ENCODE data around the gene AVPR2.

AVPR2 gene

DNA sequence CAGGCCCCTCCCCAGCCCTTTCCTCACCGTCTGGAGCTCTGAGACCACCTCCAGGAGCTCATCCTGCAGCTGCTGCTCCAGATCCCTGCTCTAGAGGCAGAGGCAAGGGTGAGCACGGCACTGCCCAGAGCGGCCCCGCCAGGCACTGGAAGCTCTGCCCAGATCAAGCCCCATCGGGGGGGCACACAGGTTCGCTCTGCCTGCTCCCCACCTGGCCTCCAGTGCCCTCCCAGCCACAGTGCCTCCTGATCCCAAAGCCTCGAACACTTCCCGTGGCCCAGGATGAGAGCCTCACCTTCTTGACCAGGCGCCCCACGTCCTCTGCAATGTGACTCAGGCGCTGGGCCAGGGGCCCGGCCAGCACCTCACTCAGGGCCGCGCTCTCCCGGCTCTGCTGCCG is 16.6 kb downstream of the AVPR2 start:
- DNase-seq: no peak

DNA sequence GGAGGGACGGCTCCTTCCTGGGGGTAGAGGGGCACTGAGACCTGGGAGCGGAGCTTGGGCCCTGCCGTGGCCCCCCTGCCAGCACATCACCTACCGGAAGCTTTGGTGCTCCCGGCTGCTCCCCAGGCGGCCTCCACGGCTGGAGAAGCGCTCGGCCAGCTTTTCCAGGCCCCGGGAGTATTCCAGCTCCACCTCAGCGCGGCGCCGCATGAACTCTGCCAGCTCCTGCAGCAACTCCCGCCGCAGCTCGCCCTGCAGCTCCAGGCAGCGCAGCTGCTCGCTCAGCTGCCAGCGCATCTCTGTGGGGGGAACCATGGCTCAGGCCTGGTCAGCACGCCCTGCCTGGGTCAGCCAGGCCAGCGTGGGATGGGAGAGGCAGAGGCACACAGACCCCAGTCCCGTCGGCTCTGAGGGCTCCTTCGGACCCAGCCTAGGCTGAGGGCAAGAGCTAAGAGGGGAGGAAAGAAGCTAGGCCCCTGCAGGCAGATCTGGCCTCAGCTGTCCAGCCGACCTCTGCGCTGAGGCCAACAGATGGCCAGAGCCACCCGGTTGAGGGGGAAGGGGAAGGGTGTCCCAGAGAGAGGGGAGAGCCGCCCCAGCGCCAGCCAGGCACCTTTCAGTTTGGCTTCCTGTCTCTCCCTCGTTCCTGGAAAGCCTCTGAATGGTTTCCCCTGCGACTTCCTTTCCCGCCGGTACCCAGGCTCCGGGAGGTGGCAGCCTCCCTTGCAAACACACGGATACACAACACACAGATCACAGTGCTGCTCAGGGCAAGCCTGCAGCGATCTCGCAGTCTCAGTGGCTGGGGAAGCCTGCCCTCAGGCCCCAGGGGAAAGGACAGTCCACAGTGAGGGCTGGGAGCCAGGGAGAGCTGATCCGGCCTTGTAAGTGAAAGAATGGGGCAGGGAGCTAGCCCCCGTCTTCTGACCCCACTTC is 17.3 kb downstream of the AVPR2 start:
- no peak for DNase-seq

DNA sequence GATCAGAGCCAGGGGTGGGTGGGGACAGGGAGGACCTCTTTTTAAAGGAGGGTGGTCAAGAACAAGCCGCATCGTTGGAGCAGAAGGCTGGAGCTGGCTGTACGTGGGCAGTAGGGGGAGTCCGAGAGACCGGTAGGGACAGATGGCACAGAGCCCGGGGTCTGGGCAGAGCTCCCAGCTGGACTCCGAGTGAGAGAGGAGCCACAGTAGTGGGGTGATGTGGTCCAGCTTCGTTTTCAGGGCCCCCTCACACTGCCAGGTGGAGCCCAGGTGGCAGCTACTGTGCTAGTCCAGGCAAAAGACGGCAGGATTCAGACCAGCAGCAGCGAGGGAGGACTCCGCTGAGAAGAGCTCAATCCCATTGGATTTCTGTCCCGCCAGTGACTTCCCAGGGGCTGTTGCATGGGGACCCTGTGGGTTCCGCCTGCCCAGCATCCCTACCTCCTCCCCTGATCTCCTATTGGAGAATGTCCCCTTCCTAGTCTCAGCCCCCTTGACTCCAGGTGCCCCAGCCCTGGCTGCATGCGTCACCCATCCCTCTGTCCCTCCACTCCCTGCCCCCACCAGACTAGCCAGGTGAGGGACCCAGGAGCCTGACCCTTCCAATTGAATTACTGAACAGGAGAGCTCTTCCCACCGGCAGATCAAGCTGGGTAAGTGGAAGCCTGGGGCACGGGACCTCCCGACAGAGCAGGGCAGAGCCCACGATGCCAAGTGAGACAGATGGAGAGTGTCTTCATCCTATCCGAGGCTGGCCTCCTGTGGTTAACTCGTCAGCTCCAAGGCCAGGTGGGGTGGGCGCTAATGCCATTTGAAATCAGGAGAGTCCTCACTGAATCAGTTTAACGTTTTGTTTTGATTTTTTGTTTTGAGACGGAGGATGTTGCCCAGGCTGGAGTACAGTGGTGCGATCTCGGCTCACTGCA is 18.7 kb downstream of the AVPR2 start:
- DNase-seq: peak; percentile 60

DNA sequence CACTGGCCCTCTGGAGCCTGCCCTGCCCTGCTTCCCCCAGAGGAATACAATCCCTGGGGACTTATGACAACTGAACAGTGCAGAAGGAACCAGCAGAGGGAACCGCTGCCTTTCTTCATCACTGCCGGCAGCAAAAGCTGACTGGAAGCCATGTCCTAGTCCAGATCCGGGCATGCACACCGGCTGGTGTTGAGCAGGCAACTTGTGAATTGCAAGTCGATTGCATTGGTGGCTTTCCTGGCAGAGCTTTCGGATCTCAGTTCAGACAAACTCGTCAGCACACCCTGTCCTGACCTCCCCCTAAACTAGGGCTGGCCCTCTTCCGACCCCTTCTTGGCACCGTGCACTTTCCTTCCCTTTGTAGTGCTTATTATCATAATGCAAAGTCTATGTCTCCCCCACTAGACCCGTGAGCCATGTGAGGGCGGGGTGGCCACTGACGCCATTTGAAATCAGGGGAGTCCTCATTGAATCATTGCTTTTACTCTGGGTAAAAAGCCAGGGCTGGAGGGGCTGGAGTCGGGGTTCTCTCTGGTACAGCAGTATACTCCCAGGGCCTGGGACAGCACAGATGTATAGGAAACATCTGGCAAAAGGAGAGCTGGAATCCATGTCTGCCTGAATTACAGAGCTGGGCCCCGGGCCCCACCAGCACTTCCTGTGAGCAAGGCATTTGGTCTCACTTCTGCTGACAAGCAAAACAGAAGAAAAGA is 19.8 kb downstream of the AVPR2 start:
- DNase-seq: peak; percentile 29

DNA sequence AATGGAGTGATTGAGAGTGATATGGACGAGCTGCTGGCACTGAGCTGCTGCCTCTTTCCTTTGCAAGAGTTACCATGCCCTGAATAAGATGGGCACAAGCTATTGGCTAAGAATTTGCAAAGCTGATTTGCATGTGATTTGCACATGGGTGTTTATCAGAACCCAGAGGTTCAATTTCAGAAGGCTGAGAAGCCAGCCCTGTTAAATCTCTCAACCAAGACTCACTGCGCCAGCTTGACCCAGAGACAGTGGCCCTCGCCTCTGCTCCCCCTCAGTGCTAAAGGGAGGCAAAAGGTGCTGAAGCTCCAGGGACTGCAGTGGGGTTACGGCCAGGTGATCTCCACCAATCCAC is 20.9 kb downstream of the AVPR2 start:
- DNase-seq: no peak

DNA sequence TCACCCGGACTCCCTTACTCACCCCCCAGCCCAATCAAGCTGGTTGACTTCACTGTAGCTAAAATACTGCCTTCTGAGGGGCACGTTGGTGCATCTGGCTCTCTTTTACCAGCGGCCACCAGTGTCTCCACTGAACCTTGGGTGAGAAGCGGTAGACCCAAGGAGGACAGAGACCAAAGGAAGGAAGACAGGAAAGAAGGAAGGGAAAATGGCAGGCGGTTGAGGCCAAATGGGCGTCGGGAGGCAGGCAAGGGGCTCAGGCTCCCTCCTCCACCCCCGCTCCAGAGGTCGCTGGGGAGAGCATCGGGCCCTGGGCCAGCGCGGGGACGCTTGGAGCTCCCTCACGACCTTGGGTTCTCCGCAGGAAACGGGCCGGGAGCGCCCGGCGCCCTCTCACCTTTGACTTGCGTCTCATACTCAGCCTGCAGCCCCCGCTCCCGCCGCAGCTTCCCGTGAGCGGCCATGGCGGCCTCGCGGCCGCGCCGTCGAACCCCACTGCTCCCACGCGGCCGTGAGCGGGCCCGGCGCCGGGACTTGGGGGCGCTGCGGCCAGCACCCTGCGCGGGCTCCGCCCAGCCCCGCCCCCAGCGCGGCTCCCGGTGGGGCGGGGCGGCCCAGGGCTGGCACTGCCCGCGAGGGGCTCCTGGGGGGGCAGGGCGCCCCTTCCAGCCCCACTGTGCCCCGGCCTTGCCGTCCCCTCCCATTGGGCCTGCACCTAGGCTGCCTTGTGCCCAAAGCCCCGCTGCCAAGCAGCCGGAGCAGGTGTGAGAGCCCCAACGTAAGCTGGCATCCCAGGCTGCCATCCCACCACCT is 21.5 kb downstream of the AVPR2 start, which contains the start of gene ARHGAP4:
ARHGAP4 (minus strand) TSS at position 526 of the 813 bp plus-strand sequence; CDS start at position 464, 62 bp downstream.
- DNase-seq: no peak

DNA sequence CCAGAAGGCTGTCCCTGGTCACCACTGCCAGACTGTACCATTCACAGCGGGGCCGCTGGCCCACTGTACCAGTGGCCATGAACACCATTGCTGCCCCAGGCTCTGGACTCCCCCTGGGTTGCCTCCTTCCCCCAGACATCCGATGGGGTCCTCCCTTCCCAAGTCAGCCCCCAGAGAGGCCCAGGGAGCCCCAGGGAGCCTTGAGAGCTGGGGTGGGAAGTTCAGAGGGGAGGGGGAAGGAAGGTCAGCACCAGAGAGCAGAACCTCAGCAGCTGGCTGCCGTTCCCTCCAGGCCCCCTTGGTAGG is 22.0 kb downstream of the AVPR2 start:
- no peak for DNase-seq

DNA sequence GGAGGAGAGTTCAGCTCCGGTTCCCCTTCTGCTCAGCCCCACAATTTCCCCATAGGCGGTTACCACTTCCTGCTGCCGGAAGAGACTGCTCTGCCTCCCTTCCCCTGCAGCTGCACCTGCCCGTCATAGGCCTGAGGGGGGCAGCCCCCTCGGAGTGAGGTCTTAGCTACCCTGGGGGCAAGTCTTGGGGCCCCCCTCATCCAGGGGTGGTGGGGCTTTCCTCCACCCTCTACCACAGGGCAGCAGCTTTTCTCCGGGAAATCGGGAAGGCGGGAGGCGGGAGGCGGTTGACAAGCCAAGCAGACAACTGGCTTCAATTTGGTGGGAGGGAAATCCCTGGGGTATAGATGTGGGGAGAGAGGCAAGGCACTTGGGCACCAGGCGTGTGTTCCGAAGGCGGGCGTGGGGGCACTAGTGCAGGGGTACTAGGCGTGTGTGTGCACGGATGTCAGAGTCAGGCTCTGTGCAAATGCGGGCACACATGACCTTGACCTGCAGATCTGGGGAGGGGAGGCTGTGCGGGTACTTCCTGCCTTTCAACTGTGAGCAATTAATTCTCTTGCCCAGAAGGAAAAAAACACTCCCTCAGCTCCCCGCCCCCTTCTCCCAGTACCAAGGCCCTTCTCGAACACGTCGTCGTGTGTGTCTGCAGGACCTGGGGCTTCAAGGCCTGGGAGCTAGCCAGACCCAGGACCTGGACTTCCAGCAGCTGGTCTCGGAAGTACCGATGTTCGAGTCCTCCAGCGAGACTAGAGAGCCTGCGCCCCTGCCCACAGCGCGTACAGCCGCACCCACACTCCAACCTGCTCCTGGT is 22.6 kb downstream of the AVPR2 start:
- DNase-seq: peak; percentile 33

DNA sequence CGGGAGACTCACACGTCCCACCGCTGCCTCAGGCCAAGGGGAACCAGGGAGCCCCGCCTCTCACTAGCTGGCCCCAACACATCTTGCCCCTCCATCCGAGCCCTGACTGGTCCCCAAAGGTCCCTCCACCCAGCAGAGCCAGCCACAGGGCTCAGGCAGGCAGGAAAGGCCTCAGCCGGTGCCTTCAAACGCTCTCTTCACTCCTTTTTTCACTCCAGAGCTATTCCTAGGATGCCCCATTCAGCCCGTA is 23.1 kb downstream of the AVPR2 start:
- DNase-seq: no peak

DNA sequence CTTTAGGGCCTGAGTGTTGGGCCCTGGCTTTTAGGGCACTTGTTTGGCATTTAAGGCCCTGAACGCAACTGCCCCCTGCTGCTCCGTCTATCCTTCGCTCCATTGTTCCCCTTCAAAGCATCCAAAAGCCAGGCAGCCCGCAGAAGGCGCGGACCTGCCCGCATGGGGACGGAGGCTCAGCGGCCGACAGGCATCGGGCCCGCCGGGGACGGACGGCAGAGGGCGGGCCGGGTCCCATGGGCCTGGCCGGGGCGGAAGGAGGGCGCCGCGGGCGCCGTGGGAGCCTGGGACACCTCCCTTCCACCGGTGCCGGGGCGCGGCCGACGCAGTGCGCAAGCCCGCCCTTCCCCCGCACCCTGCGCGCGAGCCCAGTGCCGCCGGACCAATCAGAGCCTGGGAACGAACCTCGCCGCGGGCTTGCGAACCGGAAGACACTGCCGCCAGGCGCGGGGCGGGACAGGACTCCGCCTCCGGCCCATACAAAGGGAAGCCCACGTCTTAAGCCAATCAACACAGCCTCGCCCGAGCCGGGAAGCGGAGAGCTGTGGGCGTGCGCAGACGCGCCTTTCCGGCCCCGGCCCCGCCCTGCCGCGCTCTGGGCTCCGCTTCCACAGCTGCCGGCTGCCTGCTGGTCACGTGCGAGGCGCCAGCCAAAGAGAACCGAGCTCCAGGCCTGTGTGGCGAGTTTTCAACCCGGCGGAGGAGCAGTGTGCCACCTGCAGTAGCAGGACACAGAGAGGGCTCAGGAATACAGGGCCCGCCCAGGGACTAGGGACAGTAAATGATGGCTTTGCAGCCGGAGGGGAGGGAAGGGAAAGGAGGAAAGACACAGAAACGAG is 23.7 kb downstream of the AVPR2 start:
- DNase-seq: peak; percentile 96

DNA sequence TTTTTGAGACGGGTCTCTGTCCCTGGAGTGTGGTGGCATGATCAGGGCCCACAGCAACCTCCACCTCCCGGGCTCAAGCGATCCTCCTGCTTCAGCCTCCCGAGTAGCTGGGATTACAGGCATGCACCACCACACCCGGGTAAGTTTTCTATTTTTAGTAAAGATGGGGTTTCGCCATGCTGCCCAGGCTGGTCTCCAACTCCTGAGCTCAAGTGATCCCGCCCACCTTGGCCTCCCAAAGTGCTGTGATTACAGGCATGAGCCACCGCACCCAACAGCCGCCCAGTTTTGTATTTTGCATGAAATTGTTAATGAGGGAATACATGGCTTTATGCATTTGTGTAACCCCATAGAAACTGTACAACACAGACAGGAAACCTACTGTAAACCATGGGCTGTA is 24.4 kb downstream of the AVPR2 start:
- no peak for DNase-seq

DNA sequence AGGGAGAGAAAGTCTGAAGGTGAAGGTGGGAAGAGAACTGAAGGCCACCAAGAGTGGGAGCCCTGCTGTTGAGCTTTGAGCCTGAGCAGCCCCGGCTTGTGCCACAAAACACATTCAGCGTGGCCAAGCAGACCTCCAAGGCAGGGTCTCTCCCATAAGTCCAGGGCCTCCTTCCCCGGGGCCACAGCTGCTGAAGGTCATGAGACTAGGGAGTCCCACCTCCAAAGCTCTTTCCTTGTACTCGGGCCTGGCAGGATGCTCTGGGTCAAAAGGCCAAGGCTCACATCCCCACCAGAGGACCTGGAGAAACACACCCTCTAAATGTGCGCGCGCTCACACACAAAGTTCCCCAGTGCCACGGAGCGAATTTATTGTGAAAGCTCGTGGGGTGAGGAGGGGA is 25.1 kb downstream of the AVPR2 start:
- no peak for DNase-seq

DNA sequence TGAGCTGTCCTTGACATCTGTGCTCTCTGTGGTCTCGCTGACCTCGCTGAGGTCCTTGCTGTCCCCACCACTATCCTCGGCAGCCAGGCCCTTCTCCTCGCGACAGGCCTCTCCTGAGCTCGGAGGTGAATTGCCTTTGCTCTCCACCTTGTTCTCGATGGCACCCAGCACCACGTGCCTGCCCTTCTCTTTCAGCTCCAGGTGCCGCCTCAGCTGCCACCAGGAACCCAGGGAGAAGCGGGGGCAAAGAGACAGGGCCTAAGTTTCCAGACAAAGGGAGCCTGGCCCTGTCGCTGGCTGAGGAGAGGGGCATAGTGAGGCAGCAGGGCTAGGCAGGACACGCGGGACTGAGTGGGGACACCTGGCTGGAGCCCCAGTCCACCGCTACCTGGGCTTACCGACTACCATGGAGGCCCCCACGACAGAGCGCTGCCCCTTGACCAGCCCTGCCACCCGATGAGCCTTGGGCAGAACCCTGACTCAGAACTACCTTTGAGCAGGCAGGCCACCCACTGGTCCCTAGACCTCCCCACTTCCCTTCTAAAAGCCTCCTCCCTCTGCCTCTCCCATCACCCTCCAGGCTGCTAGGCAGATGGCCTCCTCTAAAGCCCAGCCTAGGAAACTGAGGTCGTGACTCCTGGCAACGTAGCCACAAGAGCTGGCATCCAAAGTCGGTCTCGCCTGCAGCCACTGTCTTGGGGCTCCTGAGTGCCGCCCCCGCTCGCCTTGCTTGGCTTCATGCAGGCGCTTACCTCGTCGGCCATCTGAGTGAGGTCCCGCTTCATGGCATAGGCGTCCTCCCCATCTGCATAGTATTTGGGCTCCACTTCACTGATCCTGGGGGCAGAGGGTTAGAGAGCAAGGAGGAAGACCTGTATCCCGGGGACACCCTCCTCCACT is 25.8 kb downstream of the AVPR2 start:
- no peak for DNase-seq

DNA sequence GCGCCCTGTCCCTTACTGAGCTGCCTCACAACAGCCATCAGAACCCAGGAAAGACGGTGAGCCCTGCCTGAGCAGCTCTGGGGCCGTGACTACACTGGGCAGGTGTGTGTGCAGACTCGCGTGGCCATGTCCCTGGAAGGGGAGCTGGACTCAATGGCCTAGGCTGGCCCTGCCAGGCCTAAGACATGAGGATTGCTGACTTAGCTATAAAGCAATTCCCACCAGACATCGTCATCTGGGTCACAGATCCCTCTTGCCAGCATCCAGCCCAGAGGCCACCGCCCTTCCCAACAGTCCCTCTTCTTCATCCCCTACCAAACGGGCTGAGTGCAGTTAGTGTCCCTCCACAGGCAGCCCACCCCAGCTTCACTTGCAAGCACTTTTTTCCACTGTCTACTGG is 26.7 kb downstream of the AVPR2 start:
- DNase-seq: no peak

DNA sequence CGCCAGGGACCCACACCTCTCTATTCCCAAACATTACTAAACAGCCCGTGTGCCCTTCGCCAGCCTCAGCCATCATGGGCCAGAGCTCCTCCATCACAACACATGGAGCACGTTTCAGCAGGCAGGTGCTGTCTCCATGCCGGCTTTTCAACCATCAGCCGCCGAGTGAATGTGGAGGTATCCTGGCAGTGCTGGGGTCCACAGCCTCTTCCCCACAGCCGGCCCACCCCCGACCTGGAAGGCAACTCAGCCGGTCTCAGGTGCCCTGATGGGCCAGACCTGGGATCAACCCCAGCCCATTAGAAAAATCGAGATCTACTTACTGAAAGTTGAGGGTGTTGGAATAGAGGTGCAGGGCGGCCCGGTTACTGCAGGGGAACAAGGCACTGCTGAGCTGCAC is 27.3 kb downstream of the AVPR2 start:
- no peak for DNase-seq

DNA sequence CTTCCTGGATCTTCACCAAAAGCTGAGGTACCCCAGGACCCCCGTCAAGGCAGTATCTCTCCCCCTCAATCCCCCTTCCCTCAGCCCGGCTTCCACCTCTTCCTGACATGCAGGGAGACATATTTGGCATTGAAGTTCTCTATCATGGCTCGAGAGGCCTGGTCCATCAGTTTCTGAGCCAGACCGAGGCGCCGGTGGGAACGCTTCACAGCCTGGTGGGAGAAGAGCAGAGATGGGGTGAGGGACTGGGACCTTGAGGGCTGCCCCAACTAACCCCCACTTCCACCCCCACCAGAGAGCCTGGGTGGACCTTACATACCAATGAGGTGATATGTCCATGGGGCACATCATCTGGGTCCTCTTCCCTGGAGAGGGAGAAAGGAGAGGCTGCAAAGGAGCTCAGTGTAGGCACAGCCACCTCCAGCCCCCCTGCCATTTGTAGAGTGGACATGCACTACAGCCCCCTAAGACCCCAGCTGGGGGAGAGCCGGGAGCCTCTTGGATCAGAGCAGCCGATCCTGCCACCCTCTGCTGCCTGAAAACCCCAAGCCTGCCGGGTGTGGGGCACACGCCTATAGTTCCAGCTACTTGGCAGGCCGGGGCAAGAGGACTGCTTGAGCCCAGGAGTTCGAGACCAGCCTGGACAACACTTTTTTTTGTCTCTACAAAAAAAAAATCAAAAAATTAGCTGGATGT is 27.9 kb downstream of the AVPR2 start:
- no peak for DNase-seq

DNA sequence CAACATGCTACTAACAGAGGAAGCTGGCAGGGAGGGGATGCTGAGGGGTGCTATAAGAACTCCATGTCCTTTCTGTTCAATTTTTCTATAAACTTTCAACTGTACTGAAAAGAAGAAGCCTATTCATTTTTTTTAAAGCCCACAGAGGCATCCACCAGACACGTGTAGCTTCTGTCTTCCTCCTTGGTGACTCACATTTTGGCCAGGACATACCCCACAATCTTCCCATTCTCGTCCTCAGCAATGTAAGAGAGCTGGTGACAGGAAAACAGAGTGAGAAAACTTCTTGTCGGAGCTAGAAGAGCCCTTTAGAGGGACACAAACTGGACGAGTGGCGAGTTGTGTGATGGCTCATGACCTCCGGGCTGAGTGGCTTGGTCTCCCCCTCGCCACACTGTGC is 29.3 kb downstream of the AVPR2 start:
- DNase-seq: peak; percentile 54

DNA sequence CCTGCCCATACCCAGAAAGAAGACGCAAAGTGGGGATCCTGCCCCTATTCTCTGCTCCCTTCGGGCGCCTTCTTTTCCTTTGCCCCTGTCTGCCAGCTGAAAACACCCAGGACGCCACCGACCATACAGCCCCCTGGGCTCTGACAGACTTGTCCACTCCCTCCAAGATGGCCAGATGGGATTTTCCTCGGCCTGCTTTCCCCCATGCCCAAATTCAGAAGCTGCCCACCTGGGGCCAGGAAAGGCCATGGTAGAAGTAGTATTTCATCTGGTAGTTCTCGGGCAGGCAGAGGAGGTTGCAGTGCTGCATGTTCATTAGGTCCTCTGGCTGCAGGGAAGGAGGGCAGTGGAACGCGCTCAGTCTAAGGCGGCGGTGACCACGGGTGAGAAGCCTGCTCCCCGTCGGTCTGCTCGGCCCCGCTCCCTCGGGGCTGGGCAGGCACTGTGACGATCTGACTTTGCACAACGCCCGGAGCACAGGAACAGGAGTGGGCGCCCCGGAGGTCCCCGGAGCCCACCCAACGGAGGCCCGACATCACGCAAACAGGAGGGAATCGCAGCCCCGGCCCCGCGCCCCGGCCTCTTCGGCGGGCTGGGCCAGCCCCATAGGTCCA is 29.8 kb downstream of the AVPR2 start:
- DNase-seq: no peak

All from EL (cell line).